ENCODE results near the gene HIVEP3.
"Not testable (repeated sequence)": the region's sequence is repeated elsewhere in the genome, so short reads cannot be mapped to it uniquely, and the experiment has no call there.

HIVEP3 gene

GRCh38 chr1:41698916-41699860 lies 219.5 kb downstream of the HIVEP3 start:
- in situ Hi-C loops (cut with MboI; ENCODE audit: low sequenced_read_pairs), result no loop called here

GRCh38 chr1:41696381-41696780 lies 222.3 kb downstream of the HIVEP3 start:
- in situ Hi-C loops (cut with MboI; ENCODE audit: low sequenced_read_pairs), result no loop called here

DNA sequence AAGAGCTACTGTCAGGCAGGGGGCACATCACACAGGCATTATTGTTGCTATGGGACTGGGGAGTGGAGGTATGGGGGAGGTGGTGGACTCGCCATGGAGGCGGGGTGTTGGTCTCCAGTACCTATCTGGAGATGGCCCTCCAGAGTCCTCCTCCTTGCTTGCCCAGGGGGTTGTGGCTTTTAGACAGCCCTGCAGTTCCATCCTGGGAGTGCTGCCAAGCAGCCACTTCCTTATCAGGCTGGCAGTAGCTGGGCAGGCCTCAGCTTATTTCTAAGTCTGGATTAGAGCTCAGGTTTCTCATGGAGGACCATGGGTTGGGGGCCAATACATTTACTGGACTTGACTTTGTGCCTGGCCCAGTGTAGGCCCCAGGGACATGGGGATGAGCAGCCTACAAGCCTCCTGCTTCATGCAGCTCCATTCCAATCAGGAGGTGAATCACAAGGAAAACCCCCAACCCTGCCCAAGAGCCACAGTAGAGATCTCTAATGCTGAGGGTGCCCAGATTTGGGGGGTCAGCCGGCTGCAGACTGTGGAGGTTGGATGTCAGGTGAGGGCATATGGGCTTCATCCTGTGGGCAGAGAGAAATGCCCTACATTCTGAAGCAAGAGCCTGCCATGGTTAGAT lies 223.5 kb downstream of the HIVEP3 start:
- in situ Hi-C loops (cut with MboI; ENCODE audit: low sequenced_read_pairs), result no loop called here

- in situ Hi-C loops (cut with MboI; ENCODE audit: low sequenced_read_pairs), result not testable (repeated sequence)
These were observed 226.8 kb downstream of the HIVEP3 start for GRCh38 chr1:41691966-41692365.

GRCh38 chr1:41691424-41691823 lies 227.3 kb downstream of the HIVEP3 start:
- in situ Hi-C loops (cut with MboI; ENCODE audit: low sequenced_read_pairs), result no loop called here

- in situ Hi-C loops (cut with MboI; ENCODE audit: low sequenced_read_pairs), result no loop called here
These were observed 228.4 kb downstream of the HIVEP3 start for GRCh38 chr1:41690331-41690730.

DNA sequence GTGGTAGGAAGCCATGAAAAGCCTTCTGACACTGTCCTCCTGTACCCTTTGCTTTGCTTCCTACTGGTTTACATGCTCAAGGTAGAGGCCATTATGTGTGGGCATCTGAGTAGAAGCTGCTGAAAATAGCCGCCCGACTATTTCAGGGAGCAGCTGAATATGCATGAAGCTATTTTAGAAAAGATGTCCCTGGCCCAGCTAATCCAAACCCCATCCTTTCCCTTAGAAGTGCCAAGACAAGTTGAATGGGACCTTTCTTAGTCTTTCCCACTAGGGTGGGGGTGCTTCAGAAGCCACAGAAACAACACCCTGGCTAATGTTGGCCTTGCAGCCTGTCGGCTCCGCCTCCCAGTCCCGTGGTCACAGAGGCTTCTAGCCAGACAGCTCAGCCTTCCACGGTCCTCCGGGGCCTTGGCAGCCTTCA lies 229.2 kb downstream of the HIVEP3 start:
- in situ Hi-C loops (cut with MboI; ENCODE audit: low sequenced_read_pairs), result no loop called here

GRCh38 chr1:41689139-41689538 lies 229.6 kb downstream of the HIVEP3 start:
- in situ Hi-C loops (cut with MboI; ENCODE audit: low sequenced_read_pairs), result no loop called here

- in situ Hi-C loops (cut with MboI; ENCODE audit: low sequenced_read_pairs), result no loop called here
These were observed 231.7 kb downstream of the HIVEP3 start for GRCh38 chr1:41687007-41687406.

- in situ Hi-C loops (cut with MboI; ENCODE audit: low sequenced_read_pairs), result no loop called here
These were observed 234.8 kb downstream of the HIVEP3 start for GRCh38 chr1:41683681-41684500.

DNA sequence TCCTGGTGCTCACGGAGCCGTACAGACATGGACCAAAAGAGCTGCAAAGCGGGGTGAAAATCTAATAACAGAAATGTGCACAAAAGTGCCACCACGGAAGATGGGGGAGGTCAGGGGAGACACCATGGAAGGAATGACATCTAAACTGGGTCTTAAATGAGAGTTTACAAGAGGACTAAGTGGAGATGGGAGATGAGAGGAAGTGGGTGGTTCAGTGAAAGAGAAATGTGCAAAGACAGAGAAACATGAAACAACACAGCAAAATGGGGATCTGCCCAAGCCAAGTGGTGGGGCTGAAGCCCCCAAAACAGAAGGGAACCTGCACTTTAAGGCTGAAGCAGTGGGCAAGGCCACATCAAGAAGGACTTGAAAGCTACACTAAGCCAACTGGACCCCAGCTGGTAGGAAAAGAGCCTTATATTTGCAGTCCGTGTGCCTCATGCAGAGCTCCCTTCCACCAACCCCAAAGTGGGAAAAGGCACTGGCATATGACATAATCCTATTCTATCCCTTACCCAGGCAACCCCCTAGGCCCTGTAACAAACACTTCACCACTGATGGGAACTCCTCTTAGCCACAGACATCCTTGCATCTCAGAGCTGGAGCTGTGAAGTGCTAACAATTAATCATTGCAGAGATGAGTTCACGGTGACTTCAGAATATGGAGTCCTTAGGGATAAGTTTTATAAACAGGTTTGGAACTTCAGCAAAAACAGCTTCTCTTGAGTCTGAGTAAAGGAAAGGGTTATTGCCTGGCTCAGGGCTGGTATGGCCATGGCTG lies 235.7 kb downstream of the HIVEP3 start:
- in situ Hi-C loops (cut with MboI; ENCODE audit: low sequenced_read_pairs), result no loop called here

- in situ Hi-C loops (cut with MboI; ENCODE audit: low sequenced_read_pairs), result no loop called here
These were observed 236.6 kb downstream of the HIVEP3 start for GRCh38 chr1:41682149-41682548.

DNA sequence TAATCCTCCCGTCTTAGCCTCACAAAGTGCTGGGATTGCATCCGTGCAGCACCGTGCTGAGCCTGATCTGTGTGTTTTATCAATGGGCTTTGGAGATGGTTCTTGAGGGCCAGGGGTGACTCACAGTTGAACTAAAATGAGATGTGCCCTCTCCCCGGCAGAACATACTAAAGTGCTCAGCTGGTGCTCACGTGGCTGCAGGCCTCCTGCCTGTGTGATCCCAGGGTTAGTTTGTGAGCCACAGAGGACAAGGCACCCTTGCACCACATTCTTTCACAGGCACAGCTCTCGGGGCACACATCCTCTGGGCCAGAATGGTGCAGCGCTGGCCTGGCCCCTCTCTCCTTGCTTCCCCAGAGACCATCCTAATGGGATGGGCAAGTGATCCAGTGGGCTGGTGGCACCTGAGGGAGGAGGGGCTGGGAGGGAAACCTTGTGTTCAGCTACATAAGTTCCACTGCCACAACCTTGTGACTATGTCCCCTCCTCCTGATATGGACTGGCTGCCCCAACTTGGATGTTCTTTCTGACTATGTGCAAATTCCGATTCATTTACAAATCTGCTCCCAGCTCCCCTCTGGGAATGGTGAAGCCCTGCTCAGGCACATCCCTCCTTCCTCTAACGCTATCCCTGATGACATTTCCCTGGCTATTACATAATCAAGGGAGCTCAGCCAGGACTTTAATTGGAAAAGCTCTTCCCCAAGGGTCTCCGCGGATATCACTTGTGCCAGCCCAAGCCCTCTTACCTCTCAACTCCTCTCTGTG lies 237.2 kb downstream of the HIVEP3 start:
- in situ Hi-C loops (cut with MboI; ENCODE audit: low sequenced_read_pairs), result no loop called here

GRCh38 chr1:41679994-41680393 lies 238.7 kb downstream of the HIVEP3 start:
- in situ Hi-C loops (cut with MboI; ENCODE audit: low sequenced_read_pairs), result no loop called here

- in situ Hi-C loops (cut with MboI; ENCODE audit: low sequenced_read_pairs), result no loop called here
These were observed 239.2 kb downstream of the HIVEP3 start for GRCh38 chr1:41679531-41679930.

GRCh38 chr1:41678111-41678878 lies 240.4 kb downstream of the HIVEP3 start:
- in situ Hi-C loops (cut with MboI; ENCODE audit: low sequenced_read_pairs), result no loop called here

GRCh38 chr1:41677620-41678019 lies 241.1 kb downstream of the HIVEP3 start:
- in situ Hi-C loops (cut with MboI; ENCODE audit: low sequenced_read_pairs), result no loop called here

DNA sequence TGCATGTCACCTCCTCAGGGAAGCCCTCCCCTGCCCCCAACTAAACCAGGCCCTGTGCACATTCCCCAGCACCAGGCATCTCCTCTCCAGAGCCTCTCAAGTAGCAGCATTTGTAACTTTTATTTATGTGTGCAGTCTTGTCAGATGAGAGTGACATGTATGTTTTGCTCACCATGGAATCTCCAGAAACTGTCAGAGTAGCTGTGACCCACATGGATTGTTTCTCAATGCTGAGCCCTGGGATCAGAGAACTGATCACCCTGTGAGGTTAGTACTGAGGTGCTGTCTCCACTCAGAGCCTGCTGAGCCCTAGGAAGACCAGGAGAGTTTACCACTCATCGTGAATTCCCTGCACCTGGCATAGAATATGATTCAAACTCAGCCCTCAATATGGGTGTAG lies 243.3 kb downstream of the HIVEP3 start:
- in situ Hi-C loops (cut with MboI; ENCODE audit: low sequenced_read_pairs), result no loop called here

DNA sequence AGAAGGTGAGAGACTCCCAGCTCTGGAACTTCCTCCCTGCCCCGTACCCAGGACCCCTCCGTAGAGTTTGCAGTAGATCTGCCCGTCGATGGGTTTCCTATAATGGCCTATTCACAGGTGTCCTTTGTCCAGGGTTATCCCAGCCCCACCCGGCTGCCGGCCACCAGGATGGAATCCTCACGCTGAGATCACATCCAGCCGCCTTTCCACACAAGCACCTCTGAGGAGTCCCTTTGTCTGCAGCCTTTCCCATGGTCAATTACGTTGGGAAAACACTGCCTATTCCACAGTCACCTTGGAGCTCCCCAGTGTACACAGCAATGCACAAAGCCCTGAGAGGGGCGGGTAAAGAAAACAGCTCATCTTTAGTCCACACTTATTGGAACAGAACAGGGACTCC lies 244.2 kb downstream of the HIVEP3 start:
- in situ Hi-C loops (cut with MboI; ENCODE audit: low sequenced_read_pairs), result no loop called here

All from HL-60/S4 treated with phorbol 12-myristate 13-acetate at 8.2 ng/mL for 4 days and 3 days (cell line).